Gastrocnemius medialis (tissue), 4 donors: ENCODE data around the gene ZNF414. TPM values are rescaled to one million over a fixed set of nuclear protein-coding genes. Genes with fewer than 3 reads are reported as not detected.

ENCODE experiments used
- ATAC-seq, 2 donors: fragments of 150-250 bp; one replicate each; pipeline ENCODE4 v1.9.1; 2016
- DNase-seq, 2 donors: peaks; one replicate each; pipeline ENCODE4 v3.0.0-alpha.2; 2019
- H3K27ac ChIP-seq, 4 donors: fragments of 200-600 bp; sonication (generic); 1 replicate in 1 of 4; 2 replicates in 3 of 4; pipeline ENCODE4 v1.5.1; 2016 to 2018; ENCODE audit warnings: mild to moderate bottlenecking in 2 of 4, moderate library complexity in 1 of 4
- H3K27me3 ChIP-seq, 3 donors: fragments of 200-600 bp; sonication (generic) in 2 of 3; 1 replicate in 1 of 3; 2 replicates in 2 of 3; pipeline versions ENCODE4 v1.5.1 to v1.6.0; 2016 to 2019; ENCODE audit warnings: mild to moderate bottlenecking in 1 of 3, moderate library complexity in 1 of 3
- H3K36me3 ChIP-seq, 2 donors: fragments of 200-600 bp; sonication (generic) in 1 of 2; one replicate each; pipeline ENCODE4 v1.5.1; 2017 to 2018
- H3K4me1 ChIP-seq, 2 donors: fragments of 200-600 bp; sonication (generic) in 1 of 2; one replicate each; pipeline ENCODE4 v1.5.1; 2016 to 2017; ENCODE audit warnings: mild to moderate bottlenecking in 2 of 2
- H3K4me3 ChIP-seq, 4 donors: fragments of 200-600 bp; sonication (generic) in 3 of 4; 1 replicate in 1 of 4; 2 replicates in 3 of 4; pipeline ENCODE4 v1.5.1; 2016 to 2019; ENCODE audit warnings: mild to moderate bottlenecking in 2 of 4
- H3K9me3 ChIP-seq, 3 donors: fragments of 200-600 bp; sonication (generic) in 2 of 3; 1 replicate in 1 of 3; 2 replicates in 2 of 3; pipeline ENCODE4 v1.5.1; 2016 to 2019
- POLR2A ChIP-seq, 2 donors: fragments of 450-650 bp; IDR thresholded peaks; one replicate each; pipeline ENCODE4 v1.6.1; 2017; ENCODE audit warnings: antibody characterized with exemption in 2 of 2, mild to moderate bottlenecking in 2 of 2, moderate library complexity in 2 of 2
- in situ Hi-C, 4 donors: fragments of 200-750 bp; cut with MboI; loops; one replicate each; pipeline versions ENCODE4 v1.15.0 to v1.8.0; 2017; ENCODE audit warnings: low sequenced_read_pairs in 4 of 4
- intact Hi-C: fragments of 100-400 bp; cut with DNase I; formaldehyde crosslinking; loops from one replicate; pipeline ENCODE4 v1.15.1; 2023; ENCODE audit warnings: low total_unique reads
- total RNA-seq, 4 donors: library from RNA; depleted of rRNA; stranded (reverse); fragments of >200 nt; gene quantifications; one replicate each; pipeline versions ENCODE4 v1.1.0 to v1.2.3, GENCODE V29; 2016
- TF ChIP-seq, protein P1 (sequence below), 5 experiments: fragments of 450-650 bp in 3 of 5; fragments of 200-600 bp in 2 of 5; sonication (generic) in 2 of 5; IDR thresholded peaks in 4 of 5; conservative IDR thresholded peaks in 1 of 5; 1 replicate in 4 of 5; 2 replicates in 1 of 5; pipeline ENCODE4 v1.5.1; 2016 to 2019; ENCODE audit warnings: antibody characterized with exemption in 5 of 5, mild to moderate bottlenecking in 3 of 5, moderate library complexity in 3 of 5

Gene ZNF414
- total RNA-seq, 4 donors from 2014 or later, result 4.7 to 13.3 (median 6.9) TPM

DNA sequence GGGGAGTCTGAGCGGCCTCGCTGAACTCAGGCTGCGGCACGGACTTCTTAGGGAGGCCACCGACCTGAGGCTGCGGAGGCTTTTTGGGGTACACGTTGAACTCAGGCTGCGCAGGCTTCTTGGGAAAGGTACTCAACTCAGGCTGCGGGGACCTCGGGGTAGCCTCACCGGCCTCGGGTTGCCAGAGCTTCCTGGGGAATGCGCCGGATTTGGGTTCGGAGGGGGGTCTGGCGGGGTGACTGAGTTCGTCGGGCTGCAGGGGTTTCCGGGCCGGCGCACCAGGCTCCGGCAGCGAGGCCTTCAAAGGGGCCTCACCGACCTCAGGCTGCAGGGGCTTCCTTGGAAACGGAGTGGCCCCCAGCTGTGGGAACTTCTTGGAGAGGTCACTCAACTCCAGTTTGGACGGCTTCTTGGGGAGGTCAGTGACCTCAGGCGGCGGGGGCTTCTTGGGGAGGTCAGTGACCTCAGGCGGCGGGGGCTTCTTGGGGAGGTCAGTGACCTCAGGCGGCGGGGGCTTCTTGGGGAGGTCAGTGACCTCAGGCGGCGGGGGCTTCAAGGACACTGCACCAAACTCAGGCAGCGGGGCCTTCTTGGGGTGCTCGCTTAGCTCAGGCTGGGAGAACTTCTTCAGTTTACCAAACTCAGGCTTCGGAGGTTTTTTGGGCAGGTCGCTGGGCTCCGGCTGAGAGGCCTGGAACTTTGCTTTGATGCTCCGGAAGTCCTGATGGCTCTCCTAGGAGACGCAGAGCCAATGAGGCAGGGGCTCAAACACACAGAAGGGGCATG is 14.7 kb downstream of the ZNF414 start:
- Histone ChIP-seq H3K27me3 (no peaks in the 10 kb centered on the region), H3K27ac (no peak overlapping the region), H3K36me3 (no peaks in the 10 kb centered on the region), H3K9me3 (no peaks in the 10 kb centered on the region), H3K4me1 (no peaks in the 10 kb centered on the region), H3K4me3 (no peak overlapping the region)
- DNase-seq, result no peak
- ATAC-seq, result no peak
- TF ChIP-seq POLR2A (IDR thresholded peaks at IDR 0.05), result no peak
- TF ChIP-seq, protein P1, sequence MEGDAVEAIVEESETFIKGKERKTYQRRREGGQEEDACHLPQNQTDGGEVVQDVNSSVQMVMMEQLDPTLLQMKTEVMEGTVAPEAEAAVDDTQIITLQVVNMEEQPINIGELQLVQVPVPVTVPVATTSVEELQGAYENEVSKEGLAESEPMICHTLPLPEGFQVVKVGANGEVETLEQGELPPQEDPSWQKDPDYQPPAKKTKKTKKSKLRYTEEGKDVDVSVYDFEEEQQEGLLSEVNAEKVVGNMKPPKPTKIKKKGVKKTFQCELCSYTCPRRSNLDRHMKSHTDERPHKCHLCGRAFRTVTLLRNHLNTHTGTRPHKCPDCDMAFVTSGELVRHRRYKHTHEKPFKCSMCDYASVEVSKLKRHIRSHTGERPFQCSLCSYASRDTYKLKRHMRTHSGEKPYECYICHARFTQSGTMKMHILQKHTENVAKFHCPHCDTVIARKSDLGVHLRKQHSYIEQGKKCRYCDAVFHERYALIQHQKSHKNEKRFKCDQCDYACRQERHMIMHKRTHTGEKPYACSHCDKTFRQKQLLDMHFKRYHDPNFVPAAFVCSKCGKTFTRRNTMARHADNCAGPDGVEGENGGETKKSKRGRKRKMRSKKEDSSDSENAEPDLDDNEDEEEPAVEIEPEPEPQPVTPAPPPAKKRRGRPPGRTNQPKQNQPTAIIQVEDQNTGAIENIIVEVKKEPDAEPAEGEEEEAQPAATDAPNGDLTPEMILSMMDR (IDR thresholded peaks at IDR 0.05 in 4 of 5, conservative IDR thresholded peaks at IDR 0.05 in 1 of 5), result no peak
- intact Hi-C loops, result no loop called here
- in situ Hi-C loops, result no loop called here

DNA sequence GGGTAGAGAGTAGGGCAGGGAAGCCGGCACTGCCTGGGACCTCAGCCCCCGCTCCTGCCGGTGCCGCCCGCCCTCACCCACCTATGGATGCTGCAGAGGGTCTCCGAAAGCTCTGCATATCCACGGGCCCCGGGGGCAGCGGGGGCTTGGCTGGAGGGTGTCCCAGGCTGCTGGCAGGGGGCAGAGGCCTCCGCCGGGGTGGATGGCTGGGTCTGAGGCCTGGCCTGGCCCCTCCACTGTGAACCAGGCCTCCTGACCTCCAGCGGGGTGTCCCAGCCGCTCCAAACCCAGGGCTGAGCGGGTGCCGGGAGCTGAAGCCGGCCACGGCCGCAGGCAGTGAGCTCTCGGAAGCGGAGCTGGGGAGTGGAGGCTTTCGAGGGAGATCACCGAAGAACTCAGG is 15.7 kb downstream of the ZNF414 start:
- no peaks in the 10 kb centered on the region for H3K27me3 ChIP-seq
- no peaks in the 10 kb centered on the region for H3K9me3 ChIP-seq
- in situ Hi-C loops (no loop called here), intact Hi-C loops (no loop called here)
- H3K36me3 ChIP-seq, result no peaks in the 10 kb centered on the region
- H3K4me3 ChIP-seq, result no peak overlapping the region
- no peak for TF ChIP-seq POLR2A (IDR thresholded peaks at IDR 0.05)
- no peaks in the 10 kb centered on the region for H3K4me1 ChIP-seq
- ATAC-seq, result no peak
- no peak overlapping the region for H3K27ac ChIP-seq
- DNase-seq, result no peak

DNA sequence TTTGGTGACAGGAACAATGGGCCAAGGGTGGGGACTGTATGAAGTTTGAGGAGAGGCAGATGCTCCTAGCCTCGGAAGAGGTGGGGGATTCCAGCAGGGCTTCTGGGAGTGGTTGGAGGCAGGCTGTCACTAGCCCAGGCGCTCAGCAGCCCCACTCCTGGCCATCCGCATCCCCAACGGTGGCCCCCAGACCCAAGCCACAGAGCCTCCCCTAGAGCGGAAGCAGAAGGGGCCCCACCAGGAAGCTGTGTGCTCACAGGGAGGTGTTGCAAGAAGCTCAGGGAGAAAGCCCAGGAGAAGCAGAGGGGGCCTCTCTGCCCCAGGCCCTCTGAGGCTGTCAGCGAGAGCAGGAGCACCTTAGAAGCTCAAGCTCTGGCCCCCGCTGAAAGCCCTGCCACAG is 19.8 kb downstream of the ZNF414 start:
- no peak for DNase-seq
- Histone ChIP-seq H3K36me3 (peaks cover 0 to 5% of the 10 kb centered on the region in 2 donors), H3K27me3 (no peaks in the 10 kb centered on the region), H3K4me3 (no peak overlapping the region), H3K9me3 (no peaks in the 10 kb centered on the region), H3K27ac (no peak overlapping the region), H3K4me1 (no peaks in the 10 kb centered on the region)
- intact Hi-C loops, result no loop called here
- in situ Hi-C loops, result no loop called here
- no peak for ATAC-seq
- TF ChIP-seq, protein P1 (IDR thresholded peaks at IDR 0.05 in 4 of 5, conservative IDR thresholded peaks at IDR 0.05 in 1 of 5), result no peak
- TF ChIP-seq POLR2A (IDR thresholded peaks at IDR 0.05), result no peak

DNA sequence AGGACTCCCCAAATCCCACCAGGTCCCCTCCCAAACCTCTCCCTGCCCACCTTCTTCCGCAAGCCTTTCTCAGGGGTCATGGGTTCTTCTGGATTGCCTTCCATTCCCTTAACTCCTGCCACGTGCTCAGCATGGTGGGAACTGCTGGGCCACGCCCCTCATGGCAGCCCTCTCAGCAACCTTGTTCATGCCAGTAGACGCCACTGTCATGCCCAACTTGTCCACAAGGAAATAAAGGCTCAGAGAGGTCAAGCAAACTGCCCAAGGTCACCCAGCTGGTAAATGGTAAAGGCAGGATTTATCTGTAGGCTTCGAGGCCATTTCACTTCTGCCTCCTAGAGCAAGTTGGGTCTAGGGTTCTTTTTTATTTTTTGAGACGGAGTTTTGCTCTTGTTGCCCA is 22.4 kb downstream of the ZNF414 start:
- Histone ChIP-seq H3K27ac (no peak overlapping the region), H3K27me3 (no peaks in the 10 kb centered on the region), H3K4me3 (no peak overlapping the region), H3K36me3 (peaks cover 0 to 31% of the 10 kb centered on the region in 2 donors), H3K4me1 (no peaks in the 10 kb centered on the region), H3K9me3 (no peaks in the 10 kb centered on the region)
- intact Hi-C loops (no loop called here), in situ Hi-C loops (no loop called here)
- ATAC-seq (no peak), DNase-seq (no peak)
- TF ChIP-seq, protein P1 (IDR thresholded peaks at IDR 0.05 in 4 of 5, conservative IDR thresholded peaks at IDR 0.05 in 1 of 5), result no peak
- no peak for TF ChIP-seq POLR2A (IDR thresholded peaks at IDR 0.05)

DNA sequence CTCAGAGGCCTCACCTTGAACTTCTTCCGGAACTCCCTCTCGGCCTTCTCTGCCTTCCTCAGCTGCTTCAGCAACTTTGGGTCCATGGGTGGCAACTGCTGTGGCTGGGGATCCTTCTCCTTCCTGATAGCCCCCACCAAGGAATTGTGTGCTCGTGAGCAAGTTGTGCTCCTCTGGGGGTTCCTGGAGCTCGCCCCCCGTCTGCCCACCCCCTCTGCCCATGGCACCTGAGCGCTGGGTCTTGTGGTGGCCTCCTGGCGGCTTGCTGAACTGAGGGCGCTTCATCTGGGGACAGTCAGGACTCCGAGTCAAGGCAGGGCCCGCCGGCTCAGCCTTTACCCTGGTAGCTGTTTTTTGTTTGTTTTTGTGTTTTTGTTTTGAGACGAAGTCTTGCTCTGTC is 23.1 kb downstream of the ZNF414 start:
- in situ Hi-C loops, result no loop called here
- DNase-seq (no peak), ATAC-seq (no peak)
- intact Hi-C loops, result no loop called here
- no peaks in the 10 kb centered on the region for H3K4me1 ChIP-seq
- no peak overlapping the region for H3K27ac ChIP-seq
- no peaks in the 10 kb centered on the region for H3K9me3 ChIP-seq
- no peak for TF ChIP-seq POLR2A (IDR thresholded peaks at IDR 0.05)
- TF ChIP-seq, protein P1 (IDR thresholded peaks at IDR 0.05 in 4 of 5, conservative IDR thresholded peaks at IDR 0.05 in 1 of 5), result no peak
- no peaks in the 10 kb centered on the region for H3K27me3 ChIP-seq
- H3K36me3 ChIP-seq, result peaks cover 0 to 38% of the 10 kb centered on the region in 2 donors
- H3K4me3 ChIP-seq, result no peak overlapping the region
